Activated CD4-positive, CD25-positive, alpha-beta regulatory T cell treated with anti-CD3 and anti-CD28 coated beads, Interleukin-2, amount 50 U/mL, for 16 hours (primary cell): ENCODE data around the gene RNASEL.
A peak's percentile ranks its signal among the peaks of the same experiment; 100 is the strongest.
"Not testable (repeated sequence)": the region's sequence is repeated elsewhere in the genome, so short reads cannot be mapped to it uniquely, and the experiment has no call there.

Experiments
- DNase-seq: peaks from one replicate; pipeline ENCODE4 v3.0.0-alpha.2; 2020; ENCODE audit warnings: low read depth, low spot score

Gene RNASEL

GRCh38 chr1:182588500-182589396 is at the start of gene RNASEL:
Gene RNASEL (minus strand): TSS chr1:182589256. CDS start chr1:182586806, 2,450 bp downstream.
- DNase-seq = peak; percentile 34

GRCh38 chr1:182637769-182638168 is 48.7 kb upstream of the RNASEL start:
- no peak for DNase-seq

DNA sequence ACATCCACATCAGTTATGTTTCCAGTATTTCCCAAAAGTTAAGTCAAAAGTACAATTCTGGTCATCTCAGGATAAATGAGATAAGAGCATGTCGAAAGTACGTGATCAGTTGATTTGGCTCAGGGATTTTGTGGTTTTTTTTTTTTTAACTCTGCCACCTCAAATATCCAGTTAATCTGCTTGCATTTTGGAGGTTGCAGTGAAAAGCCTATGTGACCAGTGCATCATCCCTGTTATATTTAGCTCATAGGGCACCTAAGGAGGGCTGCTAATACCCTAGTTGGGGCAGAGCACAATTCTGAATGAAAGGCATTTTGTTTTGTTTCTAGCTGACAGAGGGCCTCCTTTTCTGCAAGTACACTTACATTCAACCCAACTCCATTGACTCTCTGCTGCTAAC is 46.8 kb upstream of the RNASEL start:
- no peak for DNase-seq

DNA sequence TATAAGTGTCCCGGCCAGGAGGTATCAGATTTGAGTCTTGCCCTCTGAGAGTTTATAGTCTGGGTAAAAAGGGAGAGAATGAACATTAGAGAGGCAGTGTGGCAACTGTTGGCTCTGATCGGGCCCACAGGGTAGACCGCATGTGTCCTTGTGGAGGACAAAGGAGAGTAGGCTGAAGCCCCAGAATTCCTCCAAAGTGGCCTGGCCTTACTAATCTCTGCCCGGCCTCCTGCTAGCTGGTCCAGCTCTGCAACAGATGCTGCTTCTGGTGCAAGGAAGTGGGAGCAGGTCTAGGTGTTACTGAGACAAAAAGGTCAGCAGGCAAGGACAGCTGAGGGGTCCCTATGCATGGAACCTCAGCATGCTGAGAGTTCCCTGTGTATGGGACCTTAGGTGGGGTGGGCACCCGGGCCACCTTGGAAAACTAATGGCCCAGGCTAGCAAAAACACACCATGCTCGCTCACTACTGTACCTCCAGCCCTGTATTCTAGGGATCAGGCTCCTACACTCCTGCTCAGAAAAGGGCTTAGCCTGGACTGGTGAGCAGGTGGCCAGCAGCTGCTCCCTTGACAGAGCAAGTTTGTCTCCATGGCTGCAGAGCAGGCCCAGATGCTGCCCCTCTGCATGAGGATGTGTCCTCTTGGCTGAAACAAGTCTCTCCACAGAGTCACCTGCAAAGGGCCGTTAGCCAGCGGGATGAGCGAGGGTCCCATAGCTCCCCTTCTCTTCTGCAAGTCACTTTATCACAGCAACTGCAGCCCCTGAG is 45.4 kb upstream of the RNASEL start:
- no peak for DNase-seq

GRCh38 chr1:182633657-182634281 is 44.7 kb upstream of the RNASEL start:
- no peak for DNase-seq

DNA sequence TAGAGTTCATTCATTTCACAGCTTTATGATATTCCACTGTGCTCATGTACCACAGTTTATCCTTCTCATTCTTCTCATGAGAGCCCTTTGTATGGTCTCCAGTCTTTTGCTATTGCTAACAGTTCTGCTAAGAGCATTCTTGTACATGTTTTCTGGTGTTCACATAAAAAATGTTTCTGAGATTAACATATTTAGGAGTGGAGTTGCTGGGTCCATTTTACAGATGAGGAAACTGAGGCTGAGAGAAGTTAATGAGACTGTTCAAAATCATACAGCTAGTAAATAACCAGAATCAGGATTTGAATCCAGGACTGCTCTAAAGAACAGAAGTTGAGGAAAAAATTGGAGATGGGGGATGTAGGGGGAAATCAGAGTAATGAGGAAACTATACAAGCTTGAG is 44.0 kb upstream of the RNASEL start:
- DNase-seq = no peak

DNA sequence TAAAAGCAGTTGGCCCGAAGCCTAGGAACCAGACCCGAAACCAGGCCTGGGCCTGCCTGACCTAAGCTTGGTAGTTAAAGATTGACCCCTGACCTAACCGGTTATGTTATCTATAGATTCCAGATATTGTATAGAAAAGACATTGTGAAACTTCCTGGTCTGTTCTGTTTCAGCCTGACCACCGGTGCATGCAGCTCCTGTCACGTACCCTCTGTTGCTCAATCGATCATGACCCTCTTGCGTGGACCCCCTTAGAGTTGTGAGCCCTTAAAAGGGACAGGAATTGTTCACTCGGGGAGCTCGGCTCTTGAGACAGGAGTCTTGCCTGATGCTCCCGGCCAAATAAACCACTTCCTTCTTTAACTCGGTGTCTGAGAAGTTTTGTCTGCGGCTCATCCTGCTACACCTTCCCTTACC is 43.4 kb upstream of the RNASEL start:
- not testable (repeated sequence) for DNase-seq

- no peak for DNase-seq
These were observed 42.9 kb upstream of the RNASEL start for GRCh38 chr1:182631954-182632353.

DNA sequence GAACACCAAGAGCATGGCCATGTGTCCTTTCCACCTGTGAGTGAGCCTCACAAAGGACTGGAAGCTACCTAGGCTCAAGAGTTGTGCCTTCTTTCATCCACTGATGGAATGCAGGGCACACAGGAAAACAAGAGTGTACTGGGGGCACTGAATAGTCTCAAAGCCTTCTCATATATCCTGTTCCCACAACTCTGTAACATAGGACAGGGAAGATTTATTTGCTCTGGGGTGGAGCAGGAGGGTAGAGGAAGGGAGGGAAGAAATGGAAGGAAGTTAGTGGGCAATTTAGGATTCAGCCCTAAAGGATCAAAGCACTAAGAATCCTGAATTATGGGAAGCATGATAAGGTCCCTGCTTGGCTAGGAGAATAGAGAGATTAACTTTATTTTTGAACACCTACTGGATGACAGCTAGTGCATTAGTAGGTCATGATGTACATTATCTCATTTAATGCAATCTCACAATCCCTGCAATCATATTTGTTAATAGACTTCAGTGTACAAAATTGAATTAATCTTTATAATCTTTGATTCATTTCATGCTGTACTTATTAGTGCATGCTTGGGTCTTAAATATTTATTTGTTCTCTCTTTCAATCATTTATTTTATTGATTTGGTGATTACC is 42.1 kb upstream of the RNASEL start:
- no peak for DNase-seq

DNA sequence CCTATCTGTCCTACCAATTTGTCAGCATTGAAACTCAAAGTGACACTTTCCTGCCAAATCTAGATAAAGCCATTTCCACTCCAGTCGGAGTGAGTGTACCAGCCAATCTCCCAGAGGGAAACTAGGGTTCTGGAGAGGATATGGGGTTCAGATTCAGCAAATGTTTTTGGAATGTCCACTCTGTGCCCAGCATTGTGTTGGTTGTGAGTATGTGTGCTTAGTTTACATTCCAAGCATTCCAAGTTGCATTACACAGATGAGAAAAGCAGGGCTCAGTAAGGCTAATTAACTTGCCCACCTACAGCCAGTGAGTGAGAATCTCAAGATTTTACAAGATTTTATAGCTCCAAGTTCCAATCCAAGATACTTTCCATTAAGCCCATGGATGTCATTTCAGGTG is 41.5 kb upstream of the RNASEL start:
- no peak for DNase-seq

DNA sequence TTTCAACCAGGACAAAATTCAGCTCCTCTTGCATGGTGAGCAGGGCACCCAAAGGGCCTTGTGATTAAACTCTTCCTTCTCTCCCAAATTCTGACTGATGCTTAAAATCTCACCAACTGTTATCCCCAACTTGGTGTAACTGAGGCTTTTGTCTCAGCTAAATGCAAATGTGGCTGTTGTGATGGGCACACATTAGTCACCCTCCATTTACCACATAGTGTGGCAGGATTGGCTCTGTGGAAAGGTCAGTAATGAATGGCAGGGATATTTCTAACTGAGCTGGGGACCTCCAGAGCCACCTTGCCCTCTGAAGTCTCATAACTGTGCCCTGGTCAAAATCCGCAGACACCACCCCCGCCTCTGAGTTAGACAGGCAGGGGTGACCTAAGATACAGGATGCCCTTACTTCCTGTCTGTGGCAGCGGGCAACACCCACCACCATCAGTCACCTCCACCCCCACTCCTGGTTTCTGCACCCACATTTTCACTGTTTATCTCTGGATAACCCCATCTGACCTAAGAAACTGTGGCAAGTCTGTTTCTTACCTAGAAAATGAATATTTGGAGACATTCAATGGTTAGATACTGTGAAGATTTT is 40.5 kb upstream of the RNASEL start:
- DNase-seq = peak; percentile 16

GRCh38 chr1:182629080-182629479 is 40.0 kb upstream of the RNASEL start:
- DNase-seq = no peak

DNA sequence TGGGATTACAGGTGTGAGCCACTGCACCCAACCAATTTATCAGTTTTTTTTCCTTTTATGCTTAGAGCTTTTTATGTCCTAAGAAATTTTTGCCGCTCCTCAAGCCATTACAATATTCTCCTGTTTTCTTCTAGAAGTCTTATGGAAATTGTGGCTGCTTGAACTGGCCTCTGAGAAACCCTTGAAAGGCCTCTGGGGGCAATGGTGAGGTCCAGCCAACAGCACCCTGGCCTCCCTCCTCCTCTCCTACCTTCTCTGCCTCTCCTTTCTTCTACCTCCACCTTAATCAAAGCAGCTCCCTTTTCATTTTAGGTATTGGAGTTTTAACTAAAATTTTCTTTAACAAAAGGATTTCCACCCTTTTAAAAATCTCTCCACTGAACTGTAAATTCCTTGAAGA is 39.6 kb upstream of the RNASEL start:
- DNase-seq = no peak

DNA sequence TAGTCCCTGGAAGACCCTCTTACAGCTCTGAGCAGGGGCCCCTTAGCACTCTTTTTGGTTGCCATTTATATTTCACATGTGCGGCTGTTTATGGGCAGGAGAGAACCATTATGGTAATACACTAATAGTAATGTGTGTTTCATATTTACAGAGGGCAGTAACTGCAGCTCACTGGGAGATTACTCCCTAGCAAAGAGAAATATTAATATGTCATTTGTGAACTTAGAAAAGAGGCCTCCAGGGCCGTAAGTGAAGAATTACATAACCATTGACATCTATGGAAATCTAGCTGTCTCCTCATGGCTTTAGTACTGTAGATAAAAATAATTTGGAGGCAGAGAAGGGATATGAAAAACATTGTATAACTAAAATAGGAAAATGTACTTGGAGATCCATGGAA is 38.6 kb upstream of the RNASEL start:
- no peak for DNase-seq

GRCh38 chr1:182626527-182626926 is 37.5 kb upstream of the RNASEL start:
- DNase-seq = no peak

DNA sequence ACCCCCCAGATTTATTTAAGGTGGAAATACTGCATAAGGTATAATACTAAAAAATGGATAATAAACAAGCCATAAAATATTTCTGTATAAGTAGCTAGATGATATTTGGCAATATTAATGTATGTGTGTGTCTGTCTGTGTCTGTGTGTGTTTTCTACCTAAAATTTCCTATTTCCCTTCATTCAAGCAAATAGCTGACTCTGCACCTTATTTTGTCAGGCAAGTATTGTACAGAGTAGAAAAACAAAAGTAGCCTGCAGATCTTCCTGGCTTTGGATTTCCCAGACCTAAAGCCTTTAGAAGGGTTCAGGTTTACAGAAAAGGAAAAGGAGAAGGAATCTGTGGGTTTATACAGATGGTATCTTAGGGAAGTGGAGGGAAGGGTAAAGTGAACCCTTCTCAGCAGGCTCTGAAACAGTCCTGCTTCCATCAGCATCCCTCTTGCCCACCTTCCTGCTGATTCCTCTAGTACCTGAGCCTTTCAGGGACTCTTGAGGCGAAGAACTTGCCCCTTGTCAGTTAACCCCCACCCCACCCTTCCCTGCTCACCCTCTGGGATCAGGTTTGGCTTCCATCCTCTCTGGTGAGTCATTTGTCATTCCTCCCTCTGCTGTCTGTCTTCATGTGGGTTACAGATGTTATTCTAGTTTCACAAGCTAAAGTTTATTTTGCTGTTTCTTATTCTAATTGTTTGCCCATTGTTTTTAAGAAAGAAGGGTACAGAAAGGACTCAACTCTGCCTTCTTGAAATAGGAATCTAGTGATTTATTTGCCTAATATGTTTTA is 36.9 kb upstream of the RNASEL start:
- DNase-seq = no peak

GRCh38 chr1:182625024-182625423 is 36.0 kb upstream of the RNASEL start:
- no peak for DNase-seq

GRCh38 chr1:182624577-182624976 is 35.5 kb upstream of the RNASEL start:
- no peak for DNase-seq

- DNase-seq = no peak
These were observed 34.0 kb upstream of the RNASEL start for GRCh38 chr1:182622901-182623528.

DNA sequence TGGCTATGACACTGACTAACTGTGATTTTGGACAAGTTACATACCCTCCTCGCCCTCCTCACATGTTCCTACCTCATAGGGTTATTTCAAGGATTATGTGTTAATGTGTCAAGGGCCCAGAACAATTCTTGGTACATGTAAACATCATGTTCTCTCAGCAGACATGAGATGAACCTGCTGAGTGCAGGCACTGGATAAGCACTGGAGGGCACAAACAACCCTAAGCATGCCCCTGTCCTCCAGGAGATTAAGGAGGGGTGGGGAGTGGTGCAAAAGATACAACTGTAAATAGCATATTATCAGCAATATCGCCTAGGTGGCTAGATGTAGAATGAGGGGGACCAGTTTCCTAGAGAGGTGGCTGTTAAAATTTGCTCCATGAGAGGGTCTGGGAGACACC is 32.9 kb upstream of the RNASEL start:
- no peak for DNase-seq
